Mesodermal cell (in vitro differentiated cells): Measurements from ENCODE around the gene PON3.
A peak's percentile ranks its signal among the peaks of the same experiment; 100 is the strongest.

Experiments
- H3K27ac ChIP-seq: 2 replicates; pipeline ENCODE4 v1.7.0; 2013; ENCODE audit warnings: mild to moderate bottlenecking, low read depth, low read length, moderate library complexity; ENCODE audit not compliant: severe bottlenecking
- H3K36me3 ChIP-seq: 2 replicates; pipeline ENCODE4 v1.7.1; 2013; ENCODE audit warnings: mild to moderate bottlenecking, low read length, moderate library complexity; ENCODE audit not compliant: control insufficient read depth, insufficient read depth
- H3K4me1 ChIP-seq: one replicate; pipeline ENCODE4 v1.7.1; 2013; ENCODE audit warnings: mild to moderate bottlenecking, low read length; ENCODE audit not compliant: insufficient read depth, control insufficient read depth, poor library complexity, severe bottlenecking
- H3K4me3 ChIP-seq: 2 replicates; pipeline ENCODE4 v1.7.0; 2013; ENCODE audit warnings: low read length, control low read depth, mild to moderate bottlenecking; ENCODE audit not compliant: insufficient read depth, poor library complexity, severe bottlenecking; ENCODE audit errors: extremely low read depth
- H3K9me3 ChIP-seq: 2 replicates; pipeline ENCODE4 v1.7.1; 2013; ENCODE audit warnings: mild to moderate bottlenecking, low read length, moderate library complexity; ENCODE audit not compliant: control insufficient read depth
- WGBS, 2 experiments: methylation state at CpG; one replicate each; pipeline ENCODE4 v1.1.5; 2013; ENCODE audit warnings: missing lambda C conversion rate in 2 of 2; ENCODE audit not compliant: insufficient coverage in 2 of 2; 5-methylcytosine and 5-hydroxymethylcytosine counted together

The PON3 gene

DNA sequence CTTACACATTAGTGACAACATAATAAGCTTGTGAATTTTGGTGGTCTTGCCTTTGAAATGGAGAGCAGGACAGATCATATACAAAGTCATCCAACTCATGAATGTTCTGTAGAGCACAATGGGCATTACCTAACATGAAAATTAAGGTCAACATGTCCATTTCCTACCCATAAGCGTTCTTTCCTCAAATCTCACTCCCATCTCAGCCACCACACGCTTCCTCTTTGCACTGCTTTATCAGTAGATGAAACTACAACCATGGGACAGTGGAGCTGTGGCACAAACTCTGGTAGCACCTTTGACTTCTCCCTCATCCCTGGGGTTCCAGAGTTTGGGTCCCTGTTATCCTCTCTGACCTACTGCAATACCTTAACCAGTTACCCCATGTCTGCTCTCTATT lies 36.4 kb upstream of the PON3 start:
- Histone ChIP-seq H3K4me3 (no peak overlapping the region), H3K4me1 (no peaks in the 10 kb centered on the region), H3K36me3 (peaks cover 41% of the 10 kb centered on the region), H3K9me3 (no peaks in the 10 kb centered on the region), H3K27ac (no peak overlapping the region)
- WGBS, 2 experiments: 82 to 95% methylated on average over 2 of the region's 2 CpGs

DNA sequence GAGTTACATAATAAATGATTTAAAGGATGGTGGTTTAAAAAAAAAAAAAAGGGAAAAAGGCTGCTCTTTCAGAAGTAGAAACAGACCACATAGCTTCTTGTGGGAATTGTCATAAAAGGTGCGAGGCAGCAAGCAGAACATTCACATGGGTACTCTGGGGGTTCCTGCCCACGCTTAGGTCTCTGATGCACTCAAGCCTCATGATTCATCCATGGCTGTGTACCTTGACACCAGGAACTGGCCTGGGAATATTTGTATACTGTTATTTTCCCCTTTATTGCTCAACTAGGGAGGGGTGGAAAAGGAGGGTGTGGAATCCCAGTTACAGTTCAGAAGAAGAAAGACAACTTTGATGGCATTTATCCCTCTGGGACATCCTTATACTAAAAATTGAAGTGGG lies 34.7 kb upstream of the PON3 start:
- Histone ChIP-seq H3K27ac (no peak overlapping the region), H3K4me3 (no peak overlapping the region), H3K36me3 (peaks cover 44% of the 10 kb centered on the region), H3K4me1 (no peaks in the 10 kb centered on the region), H3K9me3 (no peaks in the 10 kb centered on the region)
- WGBS, 2 experiments: 92 to 100% methylated on average over 2 of the region's 2 CpGs

DNA sequence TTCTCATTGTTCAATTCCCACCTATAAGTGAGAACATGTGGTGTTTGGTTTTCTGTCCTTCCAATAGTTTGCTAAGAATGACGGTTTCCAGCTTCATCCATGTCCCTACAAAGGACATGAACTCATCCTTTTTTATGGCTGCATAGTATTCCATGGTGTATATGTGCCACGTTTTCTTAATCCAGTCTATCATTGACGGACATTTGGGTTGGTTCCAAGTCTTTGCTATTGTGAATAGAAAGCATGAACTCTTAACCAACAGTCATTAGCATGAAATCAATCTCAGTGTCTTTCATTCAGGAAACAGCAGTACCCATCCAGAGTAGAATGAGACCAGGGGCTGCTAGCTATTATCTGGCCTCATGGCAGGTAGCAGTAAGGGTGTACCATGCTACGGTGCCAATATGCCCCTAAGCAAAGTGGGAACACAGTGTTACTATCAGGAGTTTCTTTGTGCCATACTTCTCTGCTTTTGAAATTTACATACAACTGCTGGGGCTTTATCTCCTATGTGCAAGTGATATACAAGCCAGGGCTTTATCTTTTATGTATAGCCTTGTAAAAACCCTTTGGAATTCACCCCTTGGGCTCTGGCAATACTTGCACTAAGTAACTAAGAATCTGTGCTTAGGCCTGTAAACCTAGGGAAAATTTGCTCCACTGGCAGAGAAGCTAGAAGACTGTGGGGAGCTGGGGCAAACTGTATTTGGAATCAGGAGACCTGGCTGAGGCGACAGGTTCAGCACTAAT lies 33.2 kb upstream of the PON3 start:
- Histone ChIP-seq H3K27ac (no peak overlapping the region), H3K4me3 (no peak overlapping the region), H3K36me3 (peaks cover 54% of the 10 kb centered on the region), H3K4me1 (peaks cover 5% of the 10 kb centered on the region), H3K9me3 (no peaks in the 10 kb centered on the region)
- WGBS, 2 experiments: 90 to 100% methylated on average over 1 of the region's 5 CpGs

DNA sequence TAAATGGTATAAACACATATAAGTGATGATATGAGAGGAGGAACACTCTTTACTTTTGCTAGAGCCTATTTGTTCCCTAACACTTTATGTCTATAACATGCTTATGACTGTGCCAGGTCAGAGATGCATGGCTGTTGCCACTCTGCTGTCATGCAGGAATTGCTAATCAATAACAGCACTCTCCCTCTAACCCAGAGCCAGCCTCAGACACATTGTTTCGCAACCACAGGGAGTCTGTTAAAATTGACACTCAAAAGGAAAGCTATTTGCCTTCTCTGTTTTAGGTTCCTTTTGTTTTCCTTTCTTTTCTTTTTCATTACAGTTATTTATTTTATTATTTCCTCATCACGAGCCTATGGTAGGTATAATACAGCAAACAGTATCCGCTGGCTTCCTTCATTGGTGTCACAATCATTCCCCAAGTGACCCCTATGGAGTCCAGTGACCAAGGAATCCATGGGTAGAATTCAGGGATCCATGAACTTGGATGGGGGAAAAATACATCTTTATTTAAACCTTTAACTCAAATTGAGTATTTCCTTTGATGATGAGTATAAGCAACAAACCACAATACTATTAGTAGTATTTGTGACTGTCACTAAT lies 31.8 kb upstream of the PON3 start:
- Histone ChIP-seq H3K9me3 (no peaks in the 10 kb centered on the region), H3K36me3 (peaks cover 63% of the 10 kb centered on the region), H3K4me3 (no peak overlapping the region), H3K27ac (no peak overlapping the region), H3K4me1 (peaks cover 5% of the 10 kb centered on the region)
- 89% methylated on average over 1 of the region's 3 CpGs; no CpG with 5 or more reads in 1 of the 2 experiments for WGBS, 2 experiments

DNA sequence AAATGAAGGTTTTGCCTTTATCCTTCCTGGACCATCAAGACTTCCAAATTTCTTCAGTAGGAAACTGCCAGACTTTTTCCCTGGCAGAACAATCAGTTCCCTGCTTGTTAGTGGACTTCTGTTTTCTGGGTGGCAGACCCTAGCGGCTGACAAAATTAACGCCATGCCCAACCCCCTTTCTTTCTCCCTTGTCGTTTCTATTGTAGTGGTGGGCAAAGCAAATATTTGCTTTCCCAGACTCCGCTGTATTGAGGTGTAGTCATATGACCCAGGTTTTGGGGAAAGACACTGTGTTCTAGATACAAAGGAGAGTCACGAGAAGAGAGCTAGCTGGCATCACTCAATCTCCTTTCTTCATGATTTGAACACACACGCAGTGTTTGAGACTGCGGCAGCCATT lies 31.0 kb upstream of the PON3 start:
- H3K9me3 ChIP-seq: no peaks in the 10 kb centered on the region
- H3K4me1 ChIP-seq: peaks cover 5% of the 10 kb centered on the region
- 24 to 82% methylated on average over 1 to 3 of the region's 7 CpGs for WGBS, 2 experiments
- no peak overlapping the region for H3K27ac ChIP-seq
- peaks cover 59% of the 10 kb centered on the region for H3K36me3 ChIP-seq
- no peak overlapping the region for H3K4me3 ChIP-seq

DNA sequence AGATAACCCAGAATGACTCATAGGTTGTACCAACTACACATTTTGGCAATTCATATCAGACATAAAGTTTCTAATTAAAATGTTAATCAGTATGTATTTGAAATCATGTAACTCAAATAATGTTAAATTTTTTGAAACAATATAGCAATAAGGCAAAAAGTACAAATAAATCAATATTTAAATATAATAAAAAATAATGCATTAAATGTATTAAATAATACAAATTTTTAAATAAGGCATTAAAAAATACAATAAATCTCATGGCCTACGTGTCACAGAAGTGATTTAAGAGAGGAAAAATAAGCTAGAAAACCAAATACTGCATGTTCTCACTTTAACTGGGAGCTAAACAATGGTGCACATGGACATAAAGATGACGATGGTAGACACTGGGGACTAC lies 29.5 kb upstream of the PON3 start:
- WGBS, 2 experiments: no CpG with 5 or more reads among the region's 2 CpGs
- no peak overlapping the region for H3K27ac ChIP-seq
- no peaks in the 10 kb centered on the region for H3K9me3 ChIP-seq

DNA sequence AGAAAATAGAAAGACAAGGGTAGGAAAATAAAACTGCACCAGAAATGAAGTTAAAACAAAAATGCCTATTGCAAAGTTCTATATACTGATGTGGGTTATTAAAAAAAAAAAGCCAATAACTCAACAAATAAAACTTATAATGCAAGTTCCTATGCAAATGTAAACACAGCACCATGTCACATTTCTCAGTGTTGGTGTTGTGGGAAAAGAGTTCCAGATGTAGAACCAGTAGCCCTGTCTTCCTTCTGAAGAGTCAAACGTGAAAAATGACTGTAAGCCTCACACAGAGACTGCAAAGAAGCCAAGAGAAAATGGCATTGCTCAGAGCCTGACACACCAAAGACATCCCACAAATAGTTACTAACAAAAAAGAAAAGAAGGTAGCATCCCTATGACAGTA lies 28.5 kb upstream of the PON3 start:
- Histone ChIP-seq H3K4me3 (no peak overlapping the region), H3K4me1 (peaks cover 12% of the 10 kb centered on the region), H3K27ac (no peak overlapping the region), H3K9me3 (no peaks in the 10 kb centered on the region), H3K36me3 (peaks cover 47% of the 10 kb centered on the region)
- WGBS, 2 experiments: no CpG with 5 or more reads among the region's 1 CpG

More for the DNA sequence above, 29.5 kb upstream of the PON3 start:
- Histone ChIP-seq H3K4me1 (peaks cover 12% of the 10 kb centered on the region), H3K4me3 (no peak overlapping the region), H3K36me3 (peaks cover 47% of the 10 kb centered on the region)

DNA sequence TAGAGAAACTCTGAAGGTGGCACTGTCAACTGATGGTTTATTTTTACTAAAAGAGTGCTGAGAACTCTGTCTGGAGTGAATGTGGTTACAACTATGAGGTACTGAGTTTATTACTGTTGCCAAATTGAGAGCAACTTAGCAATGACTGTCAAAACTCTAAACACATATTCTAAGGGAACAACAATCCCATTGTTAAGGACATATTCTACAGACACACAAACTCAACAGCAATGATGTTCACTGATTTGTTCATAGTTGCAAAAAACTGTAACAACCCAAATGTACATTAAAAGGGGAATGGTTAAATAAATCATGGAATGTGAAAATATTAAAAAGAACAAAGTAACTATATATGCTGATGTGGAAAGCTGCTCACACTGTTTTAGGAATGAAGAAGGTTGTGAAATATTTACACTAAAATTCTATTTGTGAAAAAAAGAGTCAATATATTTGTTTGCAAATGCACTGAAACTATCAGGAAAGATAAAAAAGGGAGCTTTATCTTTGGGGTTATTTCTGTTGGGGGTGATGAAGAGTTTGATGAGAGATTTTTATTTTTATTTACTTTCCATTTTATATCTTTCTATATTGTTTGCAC lies 25.8 kb upstream of the PON3 start:
- Histone ChIP-seq H3K4me3 (no peak overlapping the region), H3K27ac (peak overlapping the region; percentile 24), H3K36me3 (peaks cover 40% of the 10 kb centered on the region), H3K9me3 (no peaks in the 10 kb centered on the region), H3K4me1 (peaks cover 12% of the 10 kb centered on the region)

DNA sequence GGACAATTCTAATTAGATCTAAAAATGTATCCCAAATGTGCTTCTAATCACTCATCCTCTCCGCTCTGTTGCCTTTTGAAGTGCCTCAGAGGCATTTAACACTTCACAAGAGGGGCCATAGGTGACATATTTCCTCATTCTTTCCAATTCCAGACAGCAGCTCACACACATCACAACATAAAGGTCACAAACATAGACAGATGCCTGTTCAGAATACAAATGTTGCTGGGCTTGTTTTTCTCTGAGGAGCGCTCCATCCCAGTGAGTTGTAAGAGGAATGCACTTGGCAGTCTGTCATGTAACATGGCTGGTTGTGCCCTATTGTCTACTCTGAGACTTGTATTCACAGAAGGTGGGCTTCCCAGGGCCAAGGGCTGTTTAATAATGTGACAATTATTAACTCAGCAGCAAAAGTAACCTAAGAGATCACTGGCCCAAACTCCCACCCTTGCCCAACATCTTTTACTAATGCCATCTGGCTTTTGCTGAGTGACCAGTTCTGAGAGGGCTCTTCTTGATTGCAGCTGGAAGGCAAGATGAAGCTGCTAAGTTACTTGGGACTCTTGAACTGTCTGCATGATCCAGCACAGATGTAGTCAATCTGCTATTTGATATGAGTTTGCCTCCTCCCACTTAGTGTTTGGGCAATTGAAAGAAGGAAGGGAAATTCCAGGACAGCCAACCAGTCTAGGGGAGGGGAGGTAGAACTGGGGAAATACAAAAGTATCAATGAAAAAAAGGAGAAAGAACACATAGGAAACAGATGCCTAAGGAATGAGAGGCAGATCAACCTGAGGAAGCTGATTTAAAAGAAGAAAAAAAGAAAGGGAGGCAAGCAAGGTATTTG lies 25.0 kb upstream of the PON3 start:
- H3K4me3 ChIP-seq: no peak overlapping the region
- 94 to 100% methylated on average over 1 to 2 of the region's 2 CpGs for WGBS, 2 experiments
- H3K36me3 ChIP-seq: peaks cover 40% of the 10 kb centered on the region
- H3K27ac ChIP-seq: peak overlapping the region; percentile 24
- peaks cover 12% of the 10 kb centered on the region for H3K4me1 ChIP-seq
- no peaks in the 10 kb centered on the region for H3K9me3 ChIP-seq

DNA sequence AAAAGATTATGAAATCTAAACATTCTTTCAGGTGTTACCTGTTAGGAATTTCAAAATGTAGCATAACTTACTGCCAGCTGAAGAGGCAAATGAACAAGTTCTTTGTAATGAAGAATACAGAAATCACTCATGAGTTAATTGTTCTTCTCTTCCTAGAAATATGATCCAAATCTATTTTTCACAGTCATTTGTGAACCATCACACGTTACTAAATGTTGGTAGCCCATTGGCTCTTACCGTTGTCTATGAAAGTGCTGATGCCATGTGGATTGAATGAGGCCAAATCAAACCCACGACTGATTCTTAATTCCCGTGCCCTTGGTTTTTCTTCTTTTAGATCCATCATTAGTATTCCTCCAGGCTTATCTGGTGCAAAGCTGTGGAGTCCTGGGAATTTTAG lies 15.9 kb upstream of the PON3 start:
- peaks cover 65% of the 10 kb centered on the region for H3K36me3 ChIP-seq
- H3K27ac ChIP-seq: no peak overlapping the region
- no peaks in the 10 kb centered on the region for H3K9me3 ChIP-seq
- peaks cover 4% of the 10 kb centered on the region for H3K4me1 ChIP-seq
- WGBS, 2 experiments: 100% methylated on average over 2 to 3 of the region's 4 CpGs
- no peak overlapping the region for H3K4me3 ChIP-seq
